Bronchial epithelial cell (primary cell): ENCODE results near the gene TAF6L. TPM values are rescaled to one million over a fixed set of nuclear protein-coding genes. Genes with fewer than 3 reads are reported as not detected.
"Not testable (repeated sequence)": the region's sequence is repeated elsewhere in the genome, so short reads cannot be mapped to it uniquely, and the experiment has no call there.

ENCODE experiments used
- DNase-seq: peaks from one replicate; pipeline ENCODE4 v3.0.0-alpha.2; 2010; ENCODE audit warnings: low read depth
- FAIRE-seq: peaks from 2 replicates; lab custom pipeline; 2011; peaks lifted over from hg19 to GRCh38; lab: Jason Lieb, UNC
- H3K27me3 ChIP-seq: 2 replicates; pipeline ENCODE4 v1.5.1; 2011; ENCODE audit warnings: low read length; ENCODE audit not compliant: control insufficient read depth, insufficient read depth
- H3K36me3 ChIP-seq: 2 replicates; pipeline ENCODE4 v1.5.1; 2011; ENCODE audit warnings: low read length; ENCODE audit not compliant: control insufficient read depth, insufficient read depth
- H3K4me3 ChIP-seq: 2 replicates; pipeline ENCODE4 v1.5.1; 2011; ENCODE audit warnings: mild to moderate bottlenecking, low read depth, low read length, control low read depth
- CTCF ChIP-seq: IDR thresholded peaks from 2 replicates; pipeline ENCODE4 v1.5.1; 2011; ENCODE audit warnings: mild to moderate bottlenecking, moderate library complexity, low read length, control low read depth, inconsistent platforms; ENCODE audit not compliant: insufficient read depth, severe bottlenecking
- total RNA-seq: library from RNA; depleted of rRNA; stranded (reverse); fragments of >200 nt; gene quantifications from 2 replicates; pipeline ENCODE4 v1.2.1, GENCODE V29; 2014

TAF6L gene
- total RNA-seq, 1 donor from 2014 or later = 17.1 TPM

GRCh38 chr11:62753736-62754603, 17.2 kb upstream of the TAF6L start, which contains the start of gene ZBTB3:
TSS of gene ZBTB3 (minus strand) at chr11:62754160. CDS start at chr11:62753664, 496 bp downstream.
- peak; percentile 93 for FAIRE-seq
- TF ChIP-seq CTCF = no peak

GRCh38 chr11:62755086-62755615, 16.0 kb upstream of the TAF6L start:
- no peak for TF ChIP-seq CTCF
- no peak for FAIRE-seq
- H3K4me3 ChIP-seq = no peak overlapping the region

More at GRCh38 chr11:62753736-62754603, 17.2 kb upstream of the TAF6L start, which contains the start of gene ZBTB3:
- Histone ChIP-seq H3K36me3 (peaks cover 7% of the 10 kb centered on the region), H3K4me3 (peak within 1 kb of the TSS; percentile 57), H3K27me3 (no peaks in the 10 kb centered on the region)
- DNase-seq = peak; percentile 99

GRCh38 chr11:62757846-62758788, 13.1 kb upstream of the TAF6L start:
- no peak for DNase-seq
- no peak for FAIRE-seq
- TF ChIP-seq CTCF = no peak
- Histone ChIP-seq H3K4me3 (no peak overlapping the region), H3K36me3 (no peaks in the 10 kb centered on the region), H3K27me3 (no peaks in the 10 kb centered on the region)

More at GRCh38 chr11:62755086-62755615, 16.0 kb upstream of the TAF6L start:
- DNase-seq = no peak
- Histone ChIP-seq H3K27me3 (no peaks in the 10 kb centered on the region), H3K36me3 (peaks cover 7% of the 10 kb centered on the region)

GRCh38 chr11:62760867-62761227, 10.3 kb upstream of the TAF6L start:
- not testable (repeated sequence) for H3K27me3 ChIP-seq, FAIRE-seq, DNase-seq, H3K36me3 ChIP-seq
- peak overlapping the region; percentile 82 for H3K4me3 ChIP-seq

- peak overlapping the region; percentile 78 for H3K4me3 ChIP-seq
- FAIRE-seq (no peak), DNase-seq (no peak)
- H3K36me3 ChIP-seq = peaks cover 8% of the 10 kb centered on the region
- no peak for TF ChIP-seq CTCF
- H3K27me3 ChIP-seq = no peaks in the 10 kb centered on the region
These were observed 435 bp upstream of the TAF6L start for GRCh38 chr11:62770778-62771143.
